OCI-LY1 (cell line): Measurements from ENCODE around the gene SESN1.

ENCODE experiments used
- EZH2 ChIP-seq: fragments of 200-600 bp; sonication (generic), shearing (Covaris generic); IDR thresholded peaks from 2 replicates; pipeline ENCODE4 v1.8.0; 2017; ENCODE audit warnings: borderline replicate concordance, mixed run types, mild to moderate bottlenecking, antibody characterized with exemption, low read length, moderate library complexity, mixed read lengths
- TF ChIP-seq, protein P1 (sequence below): fragments of 200-600 bp; sonication (generic), shearing (Covaris generic); IDR thresholded peaks from 2 replicates; pipeline ENCODE4 v1.5.1; 2017; ENCODE audit warnings: mild to moderate bottlenecking, antibody characterized with exemption, low read length, moderate library complexity, mixed read lengths

DNA sequence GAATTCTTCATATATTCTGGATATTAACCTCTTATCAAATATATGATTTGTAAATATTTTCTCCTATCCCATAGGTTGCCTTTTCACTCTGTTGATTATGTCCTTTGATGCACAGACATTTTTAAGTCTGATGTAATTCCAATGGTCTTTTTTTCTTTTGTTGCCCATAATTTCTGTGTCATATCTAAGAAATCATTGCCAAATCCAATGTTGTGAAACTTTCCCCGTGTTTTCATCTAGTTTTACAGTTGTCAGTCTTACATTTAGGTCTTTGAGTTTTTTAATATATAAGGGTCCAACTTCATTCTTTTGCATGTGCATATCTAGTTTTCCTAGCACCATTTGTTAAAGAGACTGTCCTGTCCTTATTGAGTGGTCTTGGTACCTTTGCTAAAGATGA, 111.5 kb downstream of the SESN1 start:
- TF ChIP-seq, protein P1, sequence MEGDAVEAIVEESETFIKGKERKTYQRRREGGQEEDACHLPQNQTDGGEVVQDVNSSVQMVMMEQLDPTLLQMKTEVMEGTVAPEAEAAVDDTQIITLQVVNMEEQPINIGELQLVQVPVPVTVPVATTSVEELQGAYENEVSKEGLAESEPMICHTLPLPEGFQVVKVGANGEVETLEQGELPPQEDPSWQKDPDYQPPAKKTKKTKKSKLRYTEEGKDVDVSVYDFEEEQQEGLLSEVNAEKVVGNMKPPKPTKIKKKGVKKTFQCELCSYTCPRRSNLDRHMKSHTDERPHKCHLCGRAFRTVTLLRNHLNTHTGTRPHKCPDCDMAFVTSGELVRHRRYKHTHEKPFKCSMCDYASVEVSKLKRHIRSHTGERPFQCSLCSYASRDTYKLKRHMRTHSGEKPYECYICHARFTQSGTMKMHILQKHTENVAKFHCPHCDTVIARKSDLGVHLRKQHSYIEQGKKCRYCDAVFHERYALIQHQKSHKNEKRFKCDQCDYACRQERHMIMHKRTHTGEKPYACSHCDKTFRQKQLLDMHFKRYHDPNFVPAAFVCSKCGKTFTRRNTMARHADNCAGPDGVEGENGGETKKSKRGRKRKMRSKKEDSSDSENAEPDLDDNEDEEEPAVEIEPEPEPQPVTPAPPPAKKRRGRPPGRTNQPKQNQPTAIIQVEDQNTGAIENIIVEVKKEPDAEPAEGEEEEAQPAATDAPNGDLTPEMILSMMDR: no peak
- TF ChIP-seq EZH2: no peak
